Kidney capillary endothelial cell (primary cell): ENCODE measurements around the gene PLVAP.
"Not testable (repeated sequence)": the region's sequence is repeated elsewhere in the genome, so short reads cannot be mapped to it uniquely, and the experiment has no call there.

ENCODE experiments used
- DNase-seq: peaks from one replicate; pipeline ENCODE4 v3.0.0-alpha.2; 2018; ENCODE audit warnings: low spot score

Gene PLVAP

DNA sequence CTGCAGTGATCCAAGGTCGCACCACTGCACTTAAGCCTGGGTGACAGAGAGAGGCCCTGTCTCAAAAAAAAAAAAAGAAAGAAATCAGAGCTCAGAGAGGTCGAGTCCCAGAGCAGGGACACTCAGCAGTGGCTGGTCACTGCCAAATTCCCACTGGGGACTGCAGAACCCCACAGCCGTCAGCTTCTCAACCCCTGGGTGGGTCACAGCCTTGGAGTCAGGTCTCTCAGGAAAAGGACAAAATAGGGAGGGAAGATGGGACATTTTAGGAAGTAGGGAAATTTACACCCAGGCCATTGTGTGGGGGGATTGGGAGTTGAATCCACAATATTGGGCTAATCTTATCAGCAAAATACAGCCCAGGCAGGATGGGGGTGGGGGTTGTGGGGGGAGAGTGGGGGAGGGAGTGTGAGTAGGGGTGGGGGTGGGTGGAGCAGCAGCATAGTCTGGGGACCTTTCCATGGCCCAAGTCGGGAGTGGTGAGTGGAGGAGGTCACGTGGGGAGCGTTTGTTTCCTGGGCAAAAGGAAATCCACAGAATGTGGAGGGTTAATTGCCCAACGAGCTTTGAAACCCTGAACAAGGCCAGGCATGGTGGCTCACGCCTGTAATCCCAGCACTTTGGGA lies 21.9 kb upstream of the PLVAP start:
- no peak for DNase-seq

DNA sequence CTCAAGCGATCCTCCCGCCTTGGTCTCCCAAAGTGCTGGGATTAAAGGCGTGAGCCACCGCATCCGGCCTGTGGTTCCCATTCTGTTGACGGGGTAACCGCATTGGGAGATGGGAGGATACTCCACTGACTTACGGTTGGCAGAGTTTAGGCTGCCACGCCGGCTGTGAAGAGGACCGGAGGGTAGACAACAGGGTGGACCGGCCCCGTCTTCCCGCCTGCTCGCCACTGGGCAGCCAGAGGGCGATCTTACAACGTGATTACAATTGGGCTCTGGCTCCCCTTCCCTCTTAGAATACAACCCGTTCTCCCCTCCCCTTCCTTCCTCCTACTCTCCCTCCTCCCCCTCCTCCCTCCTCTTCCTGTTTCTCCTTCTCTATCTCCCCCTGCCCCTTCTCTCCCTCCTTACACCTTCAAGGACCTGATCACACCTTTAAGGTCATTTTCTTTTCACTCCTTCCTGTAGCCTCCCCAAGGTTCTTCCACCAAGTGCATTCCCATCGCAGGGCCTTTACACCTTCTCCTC lies 17.8 kb upstream of the PLVAP start:
- no peak for DNase-seq

- no peak for DNase-seq
These were observed 16.8 kb upstream of the PLVAP start, which contains the start of gene CCDC194 for GRCh38 chr19:17393914-17394313. Gene CCDC194 (minus strand): TSS chr19:17394196. CDS start chr19:17394158, 38 bp downstream.

DNA sequence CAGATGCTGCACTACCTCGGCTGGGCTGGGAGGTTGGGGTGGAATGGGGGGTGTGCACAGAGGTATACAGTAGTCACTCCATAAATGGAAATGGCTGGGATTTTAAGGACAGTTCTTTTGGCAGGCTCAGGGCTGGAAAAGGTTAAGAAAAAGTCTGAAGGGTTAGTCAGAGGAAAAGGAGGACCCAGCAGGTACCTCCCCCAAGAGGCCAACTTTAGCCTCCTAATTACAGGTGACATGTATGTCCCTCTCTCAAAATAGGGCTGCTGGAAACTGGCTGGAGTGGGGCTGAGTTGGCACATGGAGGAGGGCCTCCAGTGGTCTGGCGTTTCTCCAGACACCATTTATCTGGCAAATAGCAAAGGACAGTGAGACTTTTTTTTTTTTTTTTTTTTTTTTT lies 15.9 kb upstream of the PLVAP start:
- DNase-seq: no peak

GRCh38 chr19:17391371-17392151 lies 14.4 kb upstream of the PLVAP start:
- DNase-seq: no peak

GRCh38 chr19:17390665-17391370 lies 13.7 kb upstream of the PLVAP start:
- DNase-seq: peak; percentile 93

- DNase-seq: no peak
These were observed 13.0 kb upstream of the PLVAP start for GRCh38 chr19:17389957-17390664.

DNA sequence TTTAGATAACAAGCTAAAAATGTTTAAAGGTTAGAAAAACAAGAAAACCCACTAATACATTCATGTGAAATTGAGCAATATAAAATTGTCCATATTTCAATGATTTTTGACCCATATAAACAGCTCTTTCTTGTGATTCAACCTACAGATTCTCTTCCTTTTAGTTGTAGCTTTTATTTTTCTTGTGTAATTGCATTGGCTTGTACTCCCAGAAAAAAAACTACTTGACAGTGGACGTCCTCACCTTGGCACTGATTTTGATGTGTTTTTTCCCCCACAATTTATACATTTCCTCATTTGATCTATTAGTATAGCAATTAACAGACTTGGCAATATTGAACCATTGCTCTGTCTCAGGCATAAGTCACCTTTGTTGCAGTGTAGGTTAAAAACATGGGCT lies 12.1 kb upstream of the PLVAP start:
- DNase-seq: no peak

DNA sequence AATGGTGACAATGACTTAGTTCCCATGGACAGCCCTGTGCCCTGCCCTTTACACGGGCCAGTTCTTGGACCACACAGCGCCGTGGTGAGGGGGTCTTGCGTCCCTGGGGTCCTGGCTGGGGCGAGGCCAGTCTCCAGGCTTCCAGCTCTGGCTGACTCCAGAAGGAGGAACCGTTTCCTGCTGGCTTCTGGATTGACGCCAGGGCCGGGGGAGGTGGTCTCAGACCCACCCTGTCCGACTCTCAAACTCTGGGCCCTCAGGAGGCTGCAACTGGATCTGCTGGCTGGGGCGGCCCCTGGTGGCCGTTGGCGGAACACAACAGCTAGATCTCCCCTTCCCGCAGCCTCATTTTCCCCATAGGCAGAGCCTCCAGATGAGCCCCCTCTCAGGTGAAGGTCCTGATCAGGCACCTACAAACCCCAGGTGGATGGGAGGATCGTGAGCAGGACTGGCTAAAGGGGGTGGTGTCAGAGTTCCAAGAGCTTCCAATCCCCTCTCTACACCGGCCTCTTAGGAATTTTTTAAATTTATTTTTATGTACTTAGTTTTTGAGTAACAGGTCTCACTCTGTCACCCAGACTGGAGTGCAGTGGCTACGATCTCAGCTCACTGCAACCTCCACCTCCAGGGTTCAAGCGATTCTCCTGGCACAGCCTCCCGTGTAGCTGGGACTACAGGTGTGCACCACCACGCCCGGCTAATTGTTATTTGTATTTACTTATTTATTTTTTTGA lies 8.9 kb upstream of the PLVAP start:
- DNase-seq: peak; percentile 93

DNA sequence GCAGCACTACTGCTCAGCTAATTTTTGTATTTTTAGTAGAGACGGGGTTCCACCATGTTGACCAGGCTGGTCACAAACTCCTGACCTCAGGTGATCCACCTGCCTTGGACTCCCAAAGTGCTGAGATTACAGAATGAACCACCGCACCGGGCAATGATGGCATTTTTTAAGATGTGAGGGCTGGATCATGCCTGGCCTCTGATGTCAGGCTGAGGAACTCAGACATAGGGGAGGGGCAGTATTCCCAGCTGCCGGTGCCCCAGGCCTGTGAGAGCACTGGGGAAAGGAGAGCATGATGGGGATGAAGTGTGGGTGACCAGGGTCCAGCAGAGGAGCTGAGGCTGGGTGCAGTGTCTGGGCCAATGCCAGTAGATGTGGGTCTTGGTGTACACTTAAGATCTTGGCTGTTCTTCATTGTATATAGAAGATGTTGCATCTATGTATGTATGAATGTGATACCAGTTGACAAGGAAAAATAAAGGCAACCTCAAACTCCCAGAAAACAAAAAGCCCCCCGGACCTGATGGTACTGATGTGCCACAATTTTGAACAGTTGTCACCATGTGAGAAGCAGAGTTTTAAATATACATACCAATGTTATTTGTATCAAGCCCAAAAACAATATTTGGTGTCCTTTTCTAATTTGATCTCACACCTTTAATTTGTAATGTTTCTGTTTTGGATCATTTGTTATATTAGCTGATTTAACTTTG lies 3.4 kb upstream of the PLVAP start:
- DNase-seq: no peak

GRCh38 chr19:17379221-17379631 lies 2.1 kb upstream of the PLVAP start:
- DNase-seq: no peak

DNA sequence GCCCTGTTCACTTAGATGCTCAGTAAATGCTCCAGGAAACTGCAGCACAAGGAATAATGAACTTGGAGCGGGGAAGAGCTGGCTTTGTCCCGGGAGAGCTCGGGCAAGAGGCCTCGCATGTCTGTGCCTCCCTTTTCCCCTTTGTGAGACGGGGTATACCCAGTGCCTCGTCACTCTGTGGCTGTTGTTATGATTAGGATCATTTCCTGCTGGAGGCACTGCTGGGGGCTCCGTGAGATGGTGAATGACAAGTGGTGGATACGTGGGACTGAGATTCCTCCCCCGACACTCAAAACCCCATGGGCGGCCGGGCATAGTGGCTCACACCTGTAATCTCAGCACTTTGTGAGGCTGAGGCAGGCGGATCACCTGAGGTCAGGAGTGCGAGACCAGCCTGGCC lies 1.1 kb upstream of the PLVAP start:
- no peak for DNase-seq

- DNase-seq: peak; percentile 61
These were observed 7.0 kb downstream of the PLVAP start for GRCh38 chr19:17370026-17370587.

- DNase-seq: no peak
These were observed 11.8 kb downstream of the PLVAP start for GRCh38 chr19:17365361-17365760.

DNA sequence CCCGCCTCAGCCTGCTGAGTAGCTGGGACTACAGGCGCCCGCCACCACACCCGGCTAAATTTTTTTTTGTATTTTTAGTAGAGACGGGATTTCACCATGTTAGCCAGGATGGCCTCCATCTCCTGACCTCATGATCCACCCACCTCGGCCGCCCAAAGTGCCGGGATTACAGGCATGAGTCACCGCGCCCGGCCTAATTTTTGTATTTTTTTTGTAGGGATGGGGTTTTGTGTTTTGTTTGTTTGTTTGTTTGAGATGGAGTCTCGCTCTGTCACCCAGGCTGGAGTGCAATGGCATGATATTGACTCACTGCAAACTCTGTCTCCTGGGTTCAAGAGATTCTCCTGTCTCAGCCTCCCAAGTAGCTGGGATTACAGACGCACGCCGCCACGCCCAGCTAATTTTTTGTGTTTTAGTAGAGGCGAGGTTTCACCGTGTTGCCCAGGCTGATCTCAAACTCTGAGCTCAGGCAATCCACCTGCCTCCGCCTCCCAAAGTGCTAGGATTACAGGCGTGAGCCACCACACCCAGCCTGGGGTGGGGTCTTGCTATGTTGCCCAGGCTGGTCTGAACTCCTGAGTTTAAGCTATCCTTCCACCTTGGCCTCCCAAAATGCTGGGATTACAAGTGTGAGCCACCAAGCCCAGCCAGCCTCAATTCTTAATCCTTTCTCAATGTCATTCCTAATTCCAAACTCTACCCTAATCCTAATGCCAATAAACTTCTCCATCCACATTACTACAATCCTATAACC lies 13.1 kb downstream of the PLVAP start:
- DNase-seq: not testable (repeated sequence)

DNA sequence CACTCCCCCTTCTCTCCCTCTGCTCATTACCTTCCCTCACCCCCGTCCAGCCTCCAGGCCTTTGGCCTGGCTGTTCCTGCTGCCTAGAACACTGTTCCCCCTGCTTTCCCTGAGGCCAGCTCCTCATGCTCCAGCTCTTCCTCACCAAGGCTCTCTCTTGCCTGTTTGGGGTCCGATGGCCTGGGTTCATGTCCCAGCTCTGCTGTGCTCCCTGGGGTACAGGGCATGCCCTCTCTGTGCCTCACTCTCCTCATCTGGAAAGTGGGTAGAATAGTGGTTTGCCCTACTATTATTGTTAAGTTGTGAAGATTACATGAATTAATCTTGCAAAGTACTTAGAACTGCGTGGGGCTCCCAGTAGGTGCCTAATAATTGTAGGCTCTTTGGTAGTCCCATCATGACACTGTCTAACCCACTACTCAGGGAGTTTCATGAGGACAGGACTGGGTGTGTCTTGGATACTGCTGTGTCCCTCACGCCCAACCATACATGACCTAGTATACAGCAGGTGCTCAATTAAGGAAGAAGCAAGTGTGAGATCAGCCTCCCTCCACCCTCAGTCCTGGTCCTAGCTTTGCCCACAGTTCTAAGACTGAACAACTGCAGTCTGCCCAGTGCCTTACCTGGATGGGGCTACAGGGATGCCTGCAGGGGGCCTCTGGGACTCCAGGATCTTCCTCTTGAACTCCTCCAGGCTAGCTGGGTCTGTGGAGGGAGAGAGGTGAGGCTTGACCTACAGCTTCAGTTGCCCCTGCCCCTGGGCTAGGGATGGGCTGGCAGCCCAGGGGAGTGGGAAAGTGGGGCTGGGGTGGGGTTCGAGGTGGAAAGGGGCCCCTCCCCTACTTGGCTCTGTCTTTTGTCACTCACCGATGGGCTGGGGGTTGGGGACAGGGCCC lies 17.0 kb downstream of the PLVAP start:
- no peak for DNase-seq

- DNase-seq: no peak
These were observed 18.7 kb downstream of the PLVAP start for GRCh38 chr19:17358395-17358794.

- no peak for DNase-seq
These were observed 19.4 kb downstream of the PLVAP start for GRCh38 chr19:17357724-17358123.
